Urothelium cell line (cell line): ENCODE measurements around the gene RHNO1.

Source experiments
- DNase-seq: peaks from one replicate; pipeline ENCODE4 v3.0.0; 2011; ENCODE audit warnings: low spot score, mixed read lengths
- FAIRE-seq: peaks from 2 replicates; lab custom pipeline; 2011; peaks lifted over from hg19 to GRCh38; lab: Jason Lieb, UNC

RHNO1 gene

GRCh38 chr12:2897418-2897817, 20.4 kb downstream of the RHNO1 start:
- DNase-seq, result no peak
- no peak for FAIRE-seq

GRCh38 chr12:2900642-2901041, 23.6 kb downstream of the RHNO1 start:
- DNase-seq (no peak), FAIRE-seq (no peak)

GRCh38 chr12:2902272-2902880, 25.4 kb downstream of the RHNO1 start:
- peak; percentile 73 for FAIRE-seq
- DNase-seq, result no peak

- no peak for DNase-seq
- no peak for FAIRE-seq
Observed at GRCh38 chr12:2904260-2904659, 27.2 kb downstream of the RHNO1 start.

- FAIRE-seq, result peak; percentile 23
- DNase-seq, result no peak
Observed at GRCh38 chr12:2912216-2912575, 35.2 kb downstream of the RHNO1 start.

- DNase-seq, result no peak
- FAIRE-seq, result no peak
Observed at GRCh38 chr12:2919249-2919648, 42.2 kb downstream of the RHNO1 start.

- DNase-seq (no peak), FAIRE-seq (no peak)
Observed at GRCh38 chr12:2922329-2922728, 45.3 kb downstream of the RHNO1 start.

- FAIRE-seq (no peak), DNase-seq (no peak)
Observed at GRCh38 chr12:2923057-2923456, 46.0 kb downstream of the RHNO1 start.

- no peak for DNase-seq
- no peak for FAIRE-seq
Observed at GRCh38 chr12:2924019-2924418, 47.0 kb downstream of the RHNO1 start.

GRCh38 chr12:2925322-2925995, 48.4 kb downstream of the RHNO1 start:
- FAIRE-seq, result no peak
- no peak for DNase-seq

- FAIRE-seq, result peak; percentile 59
- no peak for DNase-seq
Observed at GRCh38 chr12:2930865-2931264, 53.8 kb downstream of the RHNO1 start.

GRCh38 chr12:2933586-2933985, 56.6 kb downstream of the RHNO1 start:
- FAIRE-seq, result no peak

GRCh38 chr12:2934371-2934770, 57.3 kb downstream of the RHNO1 start:
- DNase-seq, result no peak
- FAIRE-seq, result no peak

More at GRCh38 chr12:2933586-2933985, 56.6 kb downstream of the RHNO1 start:
- DNase-seq, result no peak

GRCh38 chr12:2936301-2936700, 59.3 kb downstream of the RHNO1 start:
- no peak for DNase-seq

GRCh38 chr12:2937500-2937899, 60.5 kb downstream of the RHNO1 start:
- DNase-seq (no peak), FAIRE-seq (no peak)

More at GRCh38 chr12:2936301-2936700, 59.3 kb downstream of the RHNO1 start:
- FAIRE-seq, result no peak
